ENCODE results near the gene STXBP4. TPM values are rescaled to one million over a fixed set of nuclear protein-coding genes. Genes with fewer than 3 reads are reported as not detected.

The STXBP4 gene
- 2.2 and 4.1 TPM in 2 replicates for total RNA-seq (ENCODE audit: low replicate concordance)

GRCh38 chr17:54968262-54968987, at the start of gene STXBP4, which contains the start of gene COX11:
Gene STXBP4, plus strand, starts transcription at chr17:54968765. Its CDS starts 17,455 bp downstream, at chr17:54986220.
Gene COX11, minus strand, starts transcription at chr17:54968654. Its CDS starts 8 bp downstream, at chr17:54968646.

Other genes with a start within 250 kb of the STXBP4 start
- 9.8 and 22.2 TPM in 2 replicates for gene TOM1L1, start 67.9 kb upstream of the STXBP4 start, total RNA-seq (ENCODE audit: low replicate concordance)
- gene COX11, start 111 bp upstream of the STXBP4 start, total RNA-seq (ENCODE audit: low replicate concordance) = 66.7 and 91.4 TPM in 2 replicates

Measured in smooth muscle cell of the coronary artery (primary cell).